Esophagus squamous epithelium (tissue), 5 donors: Measurements from ENCODE around the gene CIDEC. TPM values are rescaled to one million over a fixed set of nuclear protein-coding genes. Genes with fewer than 3 reads are reported as not detected.

ENCODE experiments used
- DNase-seq: peaks from one replicate; lab custom pipeline; 2025; lab: John Stamatoyannopoulos, UW
- H3K27ac ChIP-seq, 4 donors: fragments of 200-600 bp; sonication (generic); one replicate each; pipeline ENCODE4 v1.5.1; 2016 to 2019; ENCODE audit warnings: mild to moderate bottlenecking in 1 of 4
- H3K27me3 ChIP-seq, 4 donors: fragments of 200-600 bp; sonication (generic); 1 replicate in 3 of 4; 2 replicates in 1 of 4; pipeline versions ENCODE4 v1.5.1 to v1.6.0; 2017 to 2021; ENCODE audit warnings: antibody characterized with exemption in 1 of 4
- H3K36me3 ChIP-seq, 3 donors: fragments of 200-600 bp; sonication (generic); one replicate each; pipeline ENCODE4 v1.5.1; 2016 to 2019
- H3K4me1 ChIP-seq, 3 donors: fragments of 200-600 bp; sonication (generic); one replicate each; pipeline ENCODE4 v1.5.1; 2017 to 2019
- H3K4me3 ChIP-seq, 4 donors: fragments of 200-600 bp; sonication (generic); 1 replicate in 3 of 4; 2 replicates in 1 of 4; pipeline ENCODE4 v1.5.1; 2016 to 2019; ENCODE audit warnings: mild to moderate bottlenecking in 2 of 4, moderate library complexity in 1 of 4
- H3K9me3 ChIP-seq, 3 donors: fragments of 200-600 bp; sonication (generic); one replicate each; pipeline ENCODE4 v1.5.1; 2016 to 2019
- CTCF ChIP-seq, 6 experiments: fragments of 450-650 bp in 4 of 6; fragments of 200-600 bp in 2 of 6; sonication (generic) in 2 of 6; IDR thresholded peaks; one replicate each; pipeline ENCODE4 v1.5.1; 2016 to 2019; ENCODE audit warnings: antibody characterized with exemption in 6 of 6, mild to moderate bottlenecking in 4 of 6, moderate library complexity in 4 of 6
- POLR2A ChIP-seq, 4 donors: fragments of 450-650 bp; IDR thresholded peaks; one replicate each; pipeline ENCODE4 v1.6.1; 2017; ENCODE audit warnings: antibody characterized with exemption in 4 of 4, mild to moderate bottlenecking in 4 of 4, moderate library complexity in 3 of 4
- WGBS, 2 donors: methylation state at CpG; one replicate each; pipeline ENCODE4 v1.1.5; 2018; 5-methylcytosine and 5-hydroxymethylcytosine counted together
- intact Hi-C: fragments of 100-400 bp; cut with DNase I; formaldehyde crosslinking; loops from one replicate; pipeline ENCODE4 v1.15.0; 2022
- total RNA-seq, 4 donors: library from RNA; depleted of rRNA; stranded (reverse); fragments of >200 nt; gene quantifications; one replicate each; pipeline ENCODE4 v1.1.0, GENCODE V29; 2016
- donor health status: DM: yes; HTN: yes; CAD: no.

Gene CIDEC
- total RNA-seq, 4 donors from 2014 or later = not detected

- no peaks in the 10 kb centered on the region for H3K9me3 ChIP-seq
- 56 to 78% methylated on average over 9 of the region's 16 CpGs for WGBS, 2 donors
- TF ChIP-seq POLR2A (IDR thresholded peaks at IDR 0.05) (no peak), CTCF (IDR thresholded peaks at IDR 0.05) (no peak)
- H3K4me3 ChIP-seq = peak overlapping the region in 1 of 4 donors; percentile 32
- intact Hi-C loops = no loop called here
- H3K27ac ChIP-seq = peak overlapping the region; percentile 38 to 93 (median 78)
- peaks cover 10 to 34% (median 14%) of the 10 kb centered on the region in 3 donors for H3K4me1 ChIP-seq
- DNase-seq = no peak
- no peaks in the 10 kb centered on the region for H3K36me3 ChIP-seq
- H3K27me3 ChIP-seq = peaks cover 0 to 20% (median 0%) of the 10 kb centered on the region in 4 donors
Measured at GRCh38 chr3:9864200-9864927, 15.7 kb downstream of the CIDEC start.

- Histone ChIP-seq H3K36me3 (no peaks in the 10 kb centered on the region), H3K9me3 (no peaks in the 10 kb centered on the region), H3K27me3 (peaks cover 0 to 20% (median 0%) of the 10 kb centered on the region in 4 donors), H3K4me1 (peaks cover 10 to 34% (median 14%) of the 10 kb centered on the region in 3 donors), H3K27ac (peak overlapping the region; percentile 52 to 93 (median 78)), H3K4me3 (peak overlapping the region; percentile 24 to 59 (median 42))
- TF ChIP-seq POLR2A (IDR thresholded peaks at IDR 0.05) = no peak
- TF ChIP-seq CTCF (IDR thresholded peaks at IDR 0.05) = no peak
- WGBS, 2 donors = 71 to 85% methylated on average over 4 to 11 of the region's 22 CpGs
- DNase-seq = no peak
- intact Hi-C loops = no loop called here
Measured at GRCh38 chr3:9863058-9863772, 16.8 kb downstream of the CIDEC start.

- peaks cover 10 to 34% (median 14%) of the 10 kb centered on the region in 3 donors for H3K4me1 ChIP-seq
- TF ChIP-seq CTCF (IDR thresholded peaks at IDR 0.05) (peak in 4 of 6 experiments; percentile 33 to 47 (median 41)), POLR2A (IDR thresholded peaks at IDR 0.05) (no peak)
- peak overlapping the region; percentile 24 to 59 (median 42) for H3K4me3 ChIP-seq
- intact Hi-C loops = no loop called here
- no peaks in the 10 kb centered on the region for H3K36me3 ChIP-seq
- 5 to 80% methylated on average over 1 to 4 of the region's 45 CpGs for WGBS, 2 donors
- peaks cover 0 to 20% (median 0%) of the 10 kb centered on the region in 4 donors for H3K27me3 ChIP-seq
- H3K27ac ChIP-seq = peak overlapping the region; percentile 52 to 93 (median 78)
- no peak for DNase-seq
- no peaks in the 10 kb centered on the region for H3K9me3 ChIP-seq
Measured at GRCh38 chr3:9862391-9863057, 17.5 kb downstream of the CIDEC start.

GRCh38 chr3:9861626-9862130, 18.4 kb downstream of the CIDEC start:
- Histone ChIP-seq H3K36me3 (no peaks in the 10 kb centered on the region), H3K4me1 (peaks cover 10 to 34% (median 14%) of the 10 kb centered on the region in 3 donors), H3K27ac (peak overlapping the region in 2 of 4 donors; percentile 81 to 93), H3K4me3 (no peak overlapping the region), H3K27me3 (peaks cover 0 to 20% (median 0%) of the 10 kb centered on the region in 4 donors), H3K9me3 (no peaks in the 10 kb centered on the region)
- WGBS, 2 donors = 85 to 92% methylated on average over 3 to 5 of the region's 5 CpGs
- TF ChIP-seq CTCF (IDR thresholded peaks at IDR 0.05) = no peak
- TF ChIP-seq POLR2A (IDR thresholded peaks at IDR 0.05) = no peak
- no peak for DNase-seq
- intact Hi-C loops = no loop called here
